ENCODE data around the gene DBP.

- TF ChIP-seq CTCF (IDR thresholded peaks at IDR 0.05; ENCODE audit: low read depth, low read length) (peak; percentile 99), EZH2phosphoT487 (IDR thresholded peaks at IDR 0.05; ENCODE audit: low read depth) (no peak)
These were observed 48.3 kb downstream of the DBP start for GRCh38 chr19:48588670-48589401.
